NB4 (cell line): ENCODE data around the gene KIF11.
A peak's percentile ranks its signal among the peaks of the same experiment; 100 is the strongest.

Source experiments
- DNase-seq: peaks from one replicate; pipeline ENCODE4 v3.0.0; 2010; ENCODE audit warnings: low read depth
- H3K4me3 ChIP-seq: one replicate; pipeline ENCODE4 v1.5.1; 2011; ENCODE audit warnings: mild to moderate bottlenecking, low read depth, low read length, moderate library complexity
- CTCF ChIP-seq: IDR thresholded peaks from one replicate; pipeline ENCODE4 v1.5.1; 2012; ENCODE audit warnings: low read depth, low read length
- MAX ChIP-seq: IDR thresholded peaks from 2 replicates; pipeline ENCODE4 v1.6.1; 2011; ENCODE audit warnings: low read depth, low read length
- MYC ChIP-seq: IDR thresholded peaks from 2 replicates; pipeline ENCODE4 v1.6.1; 2011; ENCODE audit warnings: low read depth, low read length
- POLR2A ChIP-seq: IDR thresholded peaks from 2 replicates; pipeline ENCODE4 v1.6.1; 2011; ENCODE audit warnings: mild to moderate bottlenecking; ENCODE audit not compliant: insufficient read length; ENCODE audit errors: extremely low read depth

Gene KIF11

GRCh38 chr10:92699518-92700381 lies 106.8 kb downstream of the KIF11 start:
- DNase-seq, result peak; percentile 85
- TF ChIP-seq MAX (no peak), POLR2A (peak; percentile 19), CTCF (no peak), MYC (no peak)
- H3K4me3 ChIP-seq, result peak overlapping the region; percentile 67

- peak; percentile 47 for DNase-seq
- H3K4me3 ChIP-seq, result no peak overlapping the region
- TF ChIP-seq CTCF (no peak), MYC (no peak), MAX (no peak), POLR2A (no peak)
These were observed 109.5 kb downstream of the KIF11 start for GRCh38 chr10:92702301-92702916.
